HPDE6-E6E7 (cell line): ENCODE data around the gene SPRN.
"Not testable (repeated sequence)": the region's sequence is repeated elsewhere in the genome, so short reads cannot be mapped to it uniquely, and the experiment has no call there.

Experiments used
- DNase-seq: peaks from one replicate; pipeline ENCODE4 v3.0.0; 2011; ENCODE audit warnings: missing footprints; ENCODE audit errors: extremely low spot score

Gene SPRN

DNA sequence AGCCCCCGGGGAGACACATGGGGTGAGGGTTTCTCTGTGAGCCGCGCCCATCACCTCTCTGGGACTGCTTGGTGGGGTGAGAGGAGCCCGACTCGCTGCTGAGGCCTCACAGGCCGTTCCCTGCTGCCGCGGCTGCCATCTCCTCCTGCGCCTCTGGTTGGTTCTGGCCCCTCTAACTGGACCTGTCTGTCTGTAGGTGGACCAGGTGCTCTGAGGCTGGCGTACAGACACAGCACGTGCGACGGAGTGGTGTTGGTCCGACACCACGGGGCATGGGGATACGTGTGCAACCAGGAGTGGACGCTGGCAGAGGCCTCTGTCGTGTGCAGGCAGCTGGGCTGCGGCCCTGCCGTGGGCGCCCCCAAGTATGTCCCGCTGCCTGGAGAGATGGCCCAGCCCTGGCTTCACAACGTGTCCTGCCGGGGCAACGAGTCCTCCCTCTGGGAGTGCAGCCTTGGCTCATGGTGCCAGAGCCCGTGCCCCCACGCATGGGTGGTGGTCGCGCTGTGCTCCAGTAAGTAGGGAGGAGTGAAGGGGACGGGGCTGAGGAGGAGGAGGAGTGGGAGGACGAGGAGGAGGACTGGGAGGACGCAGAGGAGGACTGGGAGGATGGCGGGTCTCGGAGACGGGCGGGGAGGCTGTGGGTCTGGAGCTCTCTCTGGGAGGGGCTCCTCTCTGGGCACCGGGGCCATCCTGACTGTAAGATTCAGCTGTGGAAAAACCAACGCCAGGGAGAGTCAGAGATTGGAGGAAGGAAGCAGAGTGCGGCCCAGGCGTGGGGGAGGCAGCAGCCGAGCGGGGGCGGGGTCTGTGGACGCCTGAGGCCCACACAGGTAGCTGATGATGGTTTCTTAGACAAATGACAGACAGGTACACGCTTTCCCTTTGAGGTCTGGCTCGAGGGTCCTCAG is 31.9 kb upstream of the SPRN start:
- DNase-seq, result no peak

GRCh38 chr10:133455611-133456031 is 31.2 kb upstream of the SPRN start:
- DNase-seq, result no peak

- DNase-seq, result no peak
These were observed 30.8 kb upstream of the SPRN start for GRCh38 chr10:133455196-133455595.

- DNase-seq, result no peak
These were observed 29.9 kb upstream of the SPRN start for GRCh38 chr10:133454204-133454893.

DNA sequence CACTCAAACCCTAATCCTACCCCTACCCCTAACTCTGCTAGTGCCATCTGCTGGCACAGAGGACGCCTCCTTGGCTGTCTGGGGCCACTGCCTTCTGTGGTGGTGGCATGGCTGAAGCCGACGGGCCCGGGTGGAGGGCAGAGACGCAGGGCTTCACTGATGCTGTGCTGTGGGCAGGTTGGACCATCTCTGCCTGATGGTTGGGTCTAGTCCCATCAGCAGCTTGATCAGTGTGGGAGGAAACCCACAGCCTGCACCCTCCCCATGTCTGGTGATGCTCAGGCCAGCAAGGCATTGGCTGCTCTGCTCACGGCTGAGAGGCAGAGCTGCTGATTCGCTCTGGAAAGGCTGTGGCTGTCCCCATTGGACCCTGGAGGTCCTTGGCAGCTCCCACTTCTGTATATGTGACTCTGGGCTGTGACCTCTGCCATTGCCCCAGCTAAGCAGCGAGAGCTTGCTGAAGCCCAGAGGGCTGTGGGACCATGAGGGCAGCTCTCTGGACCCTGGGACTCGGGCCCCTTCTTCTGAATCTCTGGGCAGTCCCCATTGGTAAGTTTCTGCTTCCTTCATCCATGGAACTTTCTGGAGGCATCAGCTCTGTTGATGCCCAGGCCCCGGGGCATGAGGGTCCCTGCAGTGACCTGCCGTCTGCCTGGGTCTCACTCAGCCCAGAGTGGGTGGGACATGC is 29.2 kb upstream of the SPRN start, which contains the start of gene SCART1:
TSS of gene SCART1 (plus strand) at position 430 of the 688 bp plus-strand sequence. CDS start at position 483, 53 bp downstream.
- no peak for DNase-seq

DNA sequence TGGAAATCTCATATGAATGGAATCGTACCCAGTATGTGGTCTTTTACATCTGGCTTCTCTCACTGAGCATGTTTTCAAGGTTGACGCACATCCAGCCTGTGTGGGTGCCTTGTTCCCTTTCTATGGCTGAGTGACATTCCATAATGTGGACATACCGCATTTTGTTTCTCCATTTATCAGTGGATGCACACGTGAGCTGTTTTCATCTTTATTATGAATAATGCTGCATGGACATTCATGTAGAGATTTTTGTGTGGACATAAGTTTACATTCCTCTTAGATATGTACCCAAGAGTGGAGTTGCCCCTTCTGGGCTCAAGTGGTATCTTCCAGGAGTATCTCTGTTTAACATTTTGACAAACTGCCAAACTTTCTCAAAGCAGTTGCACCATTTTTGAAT is 28.0 kb upstream of the SPRN start:
- no peak for DNase-seq

DNA sequence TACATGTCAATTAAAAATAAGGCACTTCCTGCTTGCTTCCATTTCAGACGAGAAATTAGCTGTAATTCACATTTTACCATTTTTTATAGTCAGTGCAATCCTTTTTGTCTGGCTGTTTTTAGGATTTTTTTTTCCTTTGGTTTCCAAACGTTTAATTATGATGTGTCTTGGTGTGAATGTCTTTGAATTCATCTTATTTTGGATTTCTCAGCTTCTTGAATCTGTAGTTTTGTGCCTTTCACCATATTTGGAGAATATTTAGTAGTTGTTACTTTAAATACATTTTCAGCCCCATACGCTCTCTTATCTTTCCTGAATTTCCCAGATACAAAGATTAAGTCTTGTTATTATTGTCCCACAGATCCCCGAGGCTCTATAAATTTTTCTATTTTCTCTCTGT is 26.9 kb upstream of the SPRN start:
- DNase-seq, result no peak

DNA sequence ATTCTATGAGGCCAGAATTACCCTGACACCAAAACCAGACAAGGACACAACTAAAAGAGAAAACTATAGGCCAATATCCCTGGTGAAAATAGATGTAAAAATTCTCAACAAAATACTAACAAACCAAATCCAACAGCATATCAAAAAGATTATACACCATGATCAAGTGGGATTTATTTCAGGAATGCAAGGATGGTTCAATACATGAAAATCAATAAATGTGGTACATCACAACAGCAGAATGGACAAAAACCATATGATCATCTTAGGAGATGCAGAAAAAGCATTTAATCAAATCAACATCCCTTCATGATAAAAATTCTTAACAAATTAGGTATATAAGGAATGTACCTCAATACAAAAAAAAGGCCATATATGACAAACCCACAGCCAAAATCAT is 23.7 kb upstream of the SPRN start:
- no peak for DNase-seq

- no peak for DNase-seq
These were observed 22.6 kb upstream of the SPRN start for GRCh38 chr10:133446979-133447378.

- DNase-seq, result no peak
These were observed 21.6 kb upstream of the SPRN start for GRCh38 chr10:133445751-133446708.

DNA sequence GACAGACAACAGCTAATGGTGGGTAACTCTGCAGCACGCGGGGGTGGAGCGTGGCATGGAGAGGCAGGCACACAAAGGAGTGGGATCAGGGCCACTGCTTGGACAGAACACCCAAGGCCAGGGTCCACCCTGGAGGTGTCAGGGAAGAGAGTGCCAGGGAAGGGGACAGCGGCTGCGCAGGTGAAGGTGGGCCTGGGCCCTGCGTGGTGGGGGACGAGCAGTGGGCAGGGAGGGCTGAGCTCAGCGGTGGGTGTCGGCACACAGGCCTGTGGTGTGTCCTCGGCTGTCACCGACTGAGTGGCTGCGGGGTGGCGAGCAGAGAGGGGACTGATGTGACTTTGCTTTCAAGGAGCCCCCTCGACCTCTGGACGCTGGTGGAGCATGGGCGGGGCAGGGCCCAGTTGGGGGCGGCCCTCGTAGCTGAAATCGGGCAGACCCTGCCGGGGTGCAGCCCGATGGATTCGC is 20.9 kb upstream of the SPRN start:
- no peak for DNase-seq

DNA sequence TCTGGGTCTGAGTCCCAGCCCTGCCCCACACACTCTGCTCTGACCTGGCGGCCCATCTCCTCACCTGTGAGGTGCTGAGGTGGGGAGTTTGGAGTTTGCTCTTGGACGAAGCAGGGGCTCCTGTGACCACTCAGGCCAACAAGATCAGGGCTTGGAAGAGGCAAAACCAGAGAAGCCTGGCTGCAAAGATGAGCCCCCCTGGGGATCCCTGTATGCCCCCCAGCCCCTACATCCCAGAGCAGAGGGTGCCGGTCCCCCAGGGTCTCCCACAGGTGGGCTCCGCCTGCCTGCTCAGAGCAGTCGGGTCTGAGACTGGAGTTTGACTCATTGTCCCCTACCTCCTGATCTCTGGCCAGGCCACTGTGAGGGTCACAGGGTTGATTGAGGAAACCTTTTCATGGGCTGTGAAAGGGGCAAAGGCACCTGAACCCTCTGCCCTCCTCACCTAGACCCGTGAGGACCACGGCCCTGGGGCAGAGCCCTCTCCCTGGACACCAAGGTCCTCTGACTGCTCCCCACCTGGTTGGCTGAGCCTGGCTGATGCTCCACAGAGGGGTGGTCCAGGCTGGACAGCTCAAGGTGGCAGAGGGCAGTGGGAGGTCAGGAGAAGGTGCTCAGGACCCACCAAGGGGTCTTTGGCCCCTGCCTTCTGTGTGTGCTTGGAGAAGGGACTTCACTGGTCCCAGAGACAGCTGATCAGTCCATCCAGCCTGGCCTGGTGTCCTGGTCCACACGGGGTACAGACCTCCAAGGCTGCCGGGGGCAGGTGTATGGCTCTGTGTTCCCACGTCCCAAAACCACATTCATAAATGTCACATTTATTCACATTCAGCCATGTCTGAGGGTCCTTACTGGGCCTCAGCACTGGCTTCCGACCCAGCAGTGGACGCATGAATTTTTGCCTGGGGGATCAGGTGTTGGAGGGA is 20.2 kb upstream of the SPRN start:
- DNase-seq, result no peak

DNA sequence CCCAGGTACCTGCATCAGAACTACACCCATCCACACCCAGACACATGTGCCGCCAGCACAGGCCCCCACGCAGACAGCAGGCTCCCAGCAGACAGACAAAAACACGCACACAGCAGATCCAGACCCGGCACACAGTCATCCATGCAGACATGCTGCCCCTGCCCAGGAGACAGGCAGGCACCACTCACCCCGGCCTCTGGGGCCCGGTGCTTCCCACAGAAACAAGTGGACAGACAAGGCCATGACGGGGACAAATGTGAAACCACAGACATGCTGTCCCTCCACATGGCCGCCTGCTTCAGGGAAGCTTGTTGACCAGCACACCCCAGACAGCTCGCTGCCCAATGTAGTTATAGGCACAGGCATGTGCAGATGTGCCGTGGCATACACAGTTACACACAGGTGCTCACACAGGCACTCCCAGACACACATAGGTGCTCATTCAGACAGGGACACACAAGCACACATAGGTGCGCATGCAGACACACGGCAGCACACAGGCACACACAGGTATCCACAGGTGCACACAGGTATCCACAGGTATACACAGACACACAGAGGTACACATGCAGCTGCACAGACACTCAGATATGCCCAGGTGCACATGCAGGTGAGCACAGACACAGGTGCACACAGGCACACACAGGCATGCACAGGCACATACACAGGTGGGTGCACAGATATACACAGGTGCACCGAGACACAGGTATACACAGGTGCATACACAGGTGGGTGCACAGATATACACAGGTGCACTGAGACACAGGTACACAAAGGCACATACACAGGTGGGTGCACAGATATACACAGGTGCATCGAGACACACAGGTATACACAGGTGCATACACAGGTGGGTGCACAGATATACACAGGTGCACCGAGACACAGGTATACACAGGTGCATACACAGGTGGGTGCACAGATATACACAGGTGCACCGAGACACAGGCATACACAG is 18.8 kb upstream of the SPRN start:
- DNase-seq, result no peak

GRCh38 chr10:133442191-133442966 is 18.0 kb upstream of the SPRN start:
- no peak for DNase-seq

DNA sequence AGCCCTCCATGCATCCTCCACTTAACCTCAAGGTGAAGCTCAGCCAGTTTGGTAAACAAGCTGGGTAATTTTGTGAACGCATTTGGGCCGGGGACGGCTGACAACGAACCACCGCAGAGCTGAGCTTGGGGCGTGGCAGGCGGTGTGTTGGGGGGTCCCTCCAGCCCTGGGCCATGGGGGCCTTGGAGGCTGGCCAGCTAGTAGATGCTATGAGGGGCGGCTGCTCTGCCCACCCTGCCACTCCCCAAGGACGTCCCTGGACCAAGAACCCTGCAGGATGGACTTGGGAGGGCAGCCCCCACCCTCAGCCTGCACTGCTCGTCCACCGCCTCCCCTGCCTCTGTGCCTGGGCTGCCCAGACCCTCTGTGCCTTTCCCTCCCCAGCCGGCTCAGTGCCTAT is 17.4 kb upstream of the SPRN start:
- DNase-seq, result no peak

- not testable (repeated sequence) for DNase-seq
These were observed 16.9 kb upstream of the SPRN start for GRCh38 chr10:133441356-133441755.

- DNase-seq, result no peak
These were observed 16.3 kb upstream of the SPRN start for GRCh38 chr10:133440633-133441285.
